Stimulated activated CD4-positive, alpha-beta T cell treated with anti-CD3 and anti-CD28 coated beads, Interleukin-15, amount 100 ng/mL, for 1 hour (primary cell): ENCODE data around the gene NCAPG.

Experiments
- DNase-seq, 2 donors: peaks; one replicate each; pipeline ENCODE4 v3.0.0-alpha.2; 2020; ENCODE audit warnings: low read depth in 1 of 2, low spot score in 1 of 2

Gene NCAPG

GRCh38 chr4:17867276-17867675 is 56.5 kb downstream of the NCAPG start:
- DNase-seq = no peak

GRCh38 chr4:17869327-17869726 is 58.5 kb downstream of the NCAPG start:
- no peak for DNase-seq

- DNase-seq = no peak
These were observed 64.8 kb downstream of the NCAPG start for GRCh38 chr4:17875402-17876070.

- no peak for DNase-seq
These were observed 66.2 kb downstream of the NCAPG start for GRCh38 chr4:17876943-17877342.

- no peak for DNase-seq
These were observed 66.9 kb downstream of the NCAPG start for GRCh38 chr4:17877661-17878060.

- no peak for DNase-seq
These were observed 73.3 kb downstream of the NCAPG start for GRCh38 chr4:17884063-17884462.

GRCh38 chr4:17884511-17884910 is 73.7 kb downstream of the NCAPG start:
- DNase-seq = no peak

GRCh38 chr4:17889692-17890091 is 78.9 kb downstream of the NCAPG start:
- DNase-seq = no peak

GRCh38 chr4:17894421-17894820 is 83.6 kb downstream of the NCAPG start:
- no peak for DNase-seq
